Muscle of leg (tissue), 11 donors: Measurements from ENCODE around the gene C1orf159. TPM values are rescaled to one million over a fixed set of nuclear protein-coding genes. Genes with fewer than 3 reads are reported as not detected.

Source experiments
- DNase-seq: peaks from one replicate; pipeline ENCODE4 v3.0.0; 2013
- H3K27ac ChIP-seq: one replicate; pipeline ENCODE4 v1.5.1; 2013; ENCODE audit warnings: mild to moderate bottlenecking, low read length, control low read depth
- H3K27me3 ChIP-seq: one replicate; pipeline ENCODE4 v1.6.1; 2013; ENCODE audit warnings: low read length; ENCODE audit not compliant: control insufficient read depth, insufficient read depth
- H3K36me3 ChIP-seq: one replicate; pipeline ENCODE4 v1.6.1; 2013; ENCODE audit warnings: low read length; ENCODE audit not compliant: control insufficient read depth, insufficient read depth
- H3K4me1 ChIP-seq: one replicate; pipeline ENCODE4 v1.6.1; 2013; ENCODE audit warnings: low read length; ENCODE audit not compliant: control insufficient read depth, insufficient read depth
- H3K4me3 ChIP-seq: one replicate; pipeline ENCODE4 v1.5.1; 2013; ENCODE audit warnings: low read length, control low read depth
- H3K9me3 ChIP-seq: replicated peaks from 2 replicates; pipeline ENCODE4 v1.6.1; 2013; ENCODE audit warnings: low read depth, low read length; ENCODE audit not compliant: control insufficient read depth
- WGBS: methylation state at CpG from one replicate; pipeline ENCODE4 v1.1.5; 2013; ENCODE audit warnings: missing lambda C conversion rate; ENCODE audit not compliant: insufficient coverage; 5-methylcytosine and 5-hydroxymethylcytosine counted together
- polyA plus RNA-seq, 8 donors: library from polyadenylated mRNA; unstranded; fragments of 120-200 nt; gene quantifications; one replicate each; pipeline versions ENCODE4 v1.2.1 to v1.2.3, GENCODE V29; 2013; ENCODE audit warnings: inconsistent platforms in 1 of 8, low replicate concordance in 1 of 8; ENCODE audit not compliant: insufficient read length in 8 of 8, insufficient read depth in 1 of 8
- total RNA-seq: library from RNA; stranded (reverse); fragments of 120-200 nt; gene quantifications from one replicate; pipeline ENCODE4 v1.2.4, GENCODE V29; 2013

Gene C1orf159
- total and polyA plus RNA-seq, 9 donors = 4.5 to 8.4 (median 6.1) TPM

- no peak overlapping the region for H3K27ac ChIP-seq
- DNase-seq = no peak
- H3K36me3 ChIP-seq = no peaks in the 10 kb centered on the region
- H3K4me1 ChIP-seq = peaks cover 25% of the 10 kb centered on the region
- WGBS = 54% methylated on average over 6 of the region's 20 CpGs
- no peak overlapping the region for H3K4me3 ChIP-seq
- H3K9me3 ChIP-seq = no peaks in the 10 kb centered on the region
- peaks cover 85% of the 10 kb centered on the region for H3K27me3 ChIP-seq
These were observed 50.5 kb downstream of the C1orf159 start for GRCh38 chr1:1065265-1065939.

- DNase-seq = peak; percentile 35
- whole genome bisulfite sequencing = 15% methylated on average over 40 of the region's 50 CpGs
- peaks cover 26% of the 10 kb centered on the region for H3K4me1 ChIP-seq
- peaks cover 81% of the 10 kb centered on the region for H3K27me3 ChIP-seq
- H3K27ac ChIP-seq = no peak overlapping the region
- H3K4me3 ChIP-seq = no peak overlapping the region
- no peaks in the 10 kb centered on the region for H3K9me3 ChIP-seq
- no peaks in the 10 kb centered on the region for H3K36me3 ChIP-seq
These were observed 51.7 kb downstream of the C1orf159 start for GRCh38 chr1:1063945-1064831.

- Histone ChIP-seq H3K4me3 (no peak overlapping the region), H3K27ac (no peak overlapping the region), H3K9me3 (no peaks in the 10 kb centered on the region), H3K4me1 (peaks cover 25% of the 10 kb centered on the region), H3K27me3 (peaks cover 85% of the 10 kb centered on the region), H3K36me3 (no peaks in the 10 kb centered on the region)
- WGBS = 59% methylated on average over 18 of the region's 24 CpGs
- no peak for DNase-seq
These were observed 52.5 kb downstream of the C1orf159 start for GRCh38 chr1:1063261-1063944.

- Histone ChIP-seq H3K36me3 (no peaks in the 10 kb centered on the region), H3K27me3 (peaks cover 85% of the 10 kb centered on the region), H3K4me3 (no peak overlapping the region), H3K9me3 (no peaks in the 10 kb centered on the region), H3K4me1 (peaks cover 22% of the 10 kb centered on the region), H3K27ac (no peak overlapping the region)
- peak; percentile 38 for DNase-seq
- WGBS = 18% methylated on average over 24 of the region's 29 CpGs
These were observed 53.3 kb downstream of the C1orf159 start for GRCh38 chr1:1062348-1063163.

- no peaks in the 10 kb centered on the region for H3K9me3 ChIP-seq
- H3K4me3 ChIP-seq = no peak overlapping the region
- WGBS = 45% methylated on average over 13 of the region's 18 CpGs
- no peak overlapping the region for H3K27ac ChIP-seq
- H3K36me3 ChIP-seq = no peaks in the 10 kb centered on the region
- H3K4me1 ChIP-seq = peaks cover 22% of the 10 kb centered on the region
- peaks cover 84% of the 10 kb centered on the region for H3K27me3 ChIP-seq
- peak; percentile 38 for DNase-seq
These were observed 54.1 kb downstream of the C1orf159 start for GRCh38 chr1:1061682-1062345.

- WGBS = 39% methylated on average over 29 of the region's 38 CpGs
- Histone ChIP-seq H3K36me3 (peaks cover 1% of the 10 kb centered on the region), H3K4me1 (peaks cover 22% of the 10 kb centered on the region), H3K27ac (no peak overlapping the region), H3K27me3 (peaks cover 75% of the 10 kb centered on the region), H3K4me3 (no peak overlapping the region), H3K9me3 (no peaks in the 10 kb centered on the region)
- no peak for DNase-seq
These were observed 55.4 kb downstream of the C1orf159 start for GRCh38 chr1:1060281-1061000.

- peaks cover 72% of the 10 kb centered on the region for H3K27me3 ChIP-seq
- H3K27ac ChIP-seq = no peak overlapping the region
- peak; percentile 74 for DNase-seq
- H3K4me1 ChIP-seq = peaks cover 22% of the 10 kb centered on the region
- under 1% methylated on average over 58 of the region's 69 CpGs for WGBS
- H3K9me3 ChIP-seq = no peaks in the 10 kb centered on the region
- H3K4me3 ChIP-seq = peak overlapping the region; percentile 35
- H3K36me3 ChIP-seq = peaks cover 9% of the 10 kb centered on the region
These were observed 56.2 kb downstream of the C1orf159 start for GRCh38 chr1:1059494-1060280.

- Histone ChIP-seq H3K27ac (no peak overlapping the region), H3K9me3 (no peaks in the 10 kb centered on the region), H3K27me3 (peaks cover 66% of the 10 kb centered on the region), H3K4me1 (peaks cover 20% of the 10 kb centered on the region), H3K36me3 (peaks cover 13% of the 10 kb centered on the region), H3K4me3 (peak overlapping the region; percentile 19)
- 1% methylated on average over 48 of the region's 48 CpGs for WGBS
- DNase-seq = no peak
These were observed 56.9 kb downstream of the C1orf159 start for GRCh38 chr1:1058921-1059493.
